HTR-8/SVneo (cell line): Measurements from ENCODE around the gene NCAPD2.
"Not testable (repeated sequence)": the region's sequence is repeated elsewhere in the genome, so short reads cannot be mapped to it uniquely, and the experiment has no call there.

Experiments
- DNase-seq: peaks from one replicate; pipeline ENCODE4 v3.0.0; 2011; ENCODE audit warnings: low spot score, mixed read lengths; ENCODE audit not compliant: insufficient read length
- FAIRE-seq: peaks from 2 replicates; lab custom pipeline; 2011; peaks lifted over from hg19 to GRCh38; lab: Jason Lieb, UNC

NCAPD2 gene

GRCh38 chr12:6532927-6533652, 39.2 kb downstream of the NCAPD2 start:
- DNase-seq = peak; percentile 83

GRCh38 chr12:6533653-6533922, 39.7 kb downstream of the NCAPD2 start:
- FAIRE-seq (no peak), DNase-seq (no peak)

More at GRCh38 chr12:6532927-6533652, 39.2 kb downstream of the NCAPD2 start:
- FAIRE-seq = peak; percentile 91

GRCh38 chr12:6533923-6534694, 40.2 kb downstream of the NCAPD2 start, which contains the start of gene GAPDH:
Gene GAPDH, plus strand, starts transcription at chr12:6534517. Its CDS starts 316 bp downstream, at chr12:6534833.
- peak; percentile 44 for FAIRE-seq
- peak; percentile 97 for DNase-seq

GRCh38 chr12:6534695-6534944, 40.7 kb downstream of the NCAPD2 start:
- DNase-seq = no peak

GRCh38 chr12:6534945-6535696, 41.2 kb downstream of the NCAPD2 start:
- FAIRE-seq (peak; percentile 33), DNase-seq (peak; percentile 66)

More at GRCh38 chr12:6534695-6534944, 40.7 kb downstream of the NCAPD2 start:
- no peak for FAIRE-seq

- no peak for DNase-seq
- FAIRE-seq = no peak
Observed at GRCh38 chr12:6535697-6535946, 41.7 kb downstream of the NCAPD2 start.

GRCh38 chr12:6535960-6536847, 42.3 kb downstream of the NCAPD2 start:
- FAIRE-seq (no peak), DNase-seq (no peak)

- FAIRE-seq = no peak
- no peak for DNase-seq
Observed at GRCh38 chr12:6536894-6537579, 43.1 kb downstream of the NCAPD2 start.

GRCh38 chr12:6537580-6538419, 43.9 kb downstream of the NCAPD2 start:
- peak; percentile 28 for FAIRE-seq
- not testable (repeated sequence) for DNase-seq

GRCh38 chr12:6538420-6539313, 44.8 kb downstream of the NCAPD2 start:
- no peak for FAIRE-seq
- no peak for DNase-seq

- FAIRE-seq (no peak), DNase-seq (no peak)
Observed at GRCh38 chr12:6539314-6539682, 45.4 kb downstream of the NCAPD2 start.

- FAIRE-seq (no peak), DNase-seq (no peak)
Observed at GRCh38 chr12:6539707-6540134, 45.8 kb downstream of the NCAPD2 start.

GRCh38 chr12:6540181-6540877, 46.4 kb downstream of the NCAPD2 start:
- FAIRE-seq (peak; percentile 92), DNase-seq (peak; percentile 96)

GRCh38 chr12:6541371-6542165, 47.7 kb downstream of the NCAPD2 start:
- DNase-seq (no peak), FAIRE-seq (no peak)

GRCh38 chr12:6542209-6543009, 48.5 kb downstream of the NCAPD2 start:
- FAIRE-seq = peak; percentile 58
- no peak for DNase-seq

GRCh38 chr12:6546016-6546415, 52.1 kb downstream of the NCAPD2 start:
- DNase-seq = no peak
- no peak for FAIRE-seq
